Erythroblast (primary cell): Measurements from ENCODE around the gene RAB30.

Experiments used
- GATA1 ChIP-seq: IDR thresholded peaks from 2 replicates; pipeline ENCODE4 v1.6.1; 2011; ENCODE audit warnings: low read depth, mild to moderate bottlenecking, control low read depth, low read length, moderate library complexity
- POLR2A ChIP-seq: IDR thresholded peaks from 2 replicates; pipeline ENCODE4 v1.6.1; 2011; ENCODE audit warnings: mild to moderate bottlenecking, low read length

- TF ChIP-seq POLR2A (no peak), GATA1 (no peak)
These were observed 93.1 kb downstream of the RAB30 start for GRCh38 chr11:82978422-82979099.
